ENCODE measurements around the gene MPC2. TPM values are rescaled to one million over a fixed set of nuclear protein-coding genes. Genes with fewer than 3 reads are reported as not detected.

The MPC2 gene
- total RNA-seq = 10 to 100 TPM; 61.1 to 61.6 TPM

DNA sequence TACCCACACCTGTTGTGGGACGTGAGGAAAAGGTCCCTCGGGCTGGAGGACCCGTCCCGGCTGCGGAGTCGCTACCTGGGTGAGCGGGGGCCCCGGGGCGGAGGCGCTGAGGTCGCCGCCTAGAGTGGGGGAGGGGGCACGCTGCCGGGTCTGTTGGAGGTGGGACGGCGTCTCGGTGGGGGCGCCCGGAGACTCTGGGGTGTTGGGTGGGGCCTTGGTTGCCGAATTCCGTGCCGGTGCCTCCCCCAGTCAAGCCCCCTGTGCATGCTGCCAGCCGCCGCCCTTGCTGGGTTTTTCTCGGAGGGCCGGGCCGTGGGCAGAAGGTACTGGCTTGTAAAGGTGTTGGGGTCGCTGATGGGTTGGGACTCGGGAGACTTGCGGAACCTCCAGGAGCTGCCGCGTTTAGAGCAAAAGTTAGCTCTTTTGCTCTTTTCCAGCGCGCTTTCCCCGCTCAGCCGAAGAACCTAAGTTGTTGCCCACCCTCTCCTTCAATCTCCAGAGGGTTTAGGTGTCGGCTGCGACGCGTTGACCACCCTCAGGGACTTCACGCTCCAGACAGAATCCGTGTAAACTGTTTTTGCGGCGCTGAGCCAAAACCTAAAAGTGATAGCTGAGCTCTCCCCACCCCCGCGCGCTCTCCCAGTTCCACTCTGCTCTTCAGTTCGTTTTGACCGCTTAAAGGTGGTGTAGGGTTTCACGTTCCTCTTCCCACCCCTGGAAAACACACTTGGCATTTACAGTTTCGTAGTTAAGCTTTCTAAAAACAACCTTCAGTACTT lies at the start of gene MPC2:
MPC2 (minus strand) TSS at position 143 of the 779 bp plus-strand sequence. CDS start 1,231 bp downstream, outside the sequence.
- peaks cover 31% of the 10 kb centered on the region for H3K4me1 Mint-ChIP-seq
- no peaks in the 10 kb centered on the region for H3K9me3 Mint-ChIP-seq
- H3K27me3 Mint-ChIP-seq = no peaks in the 10 kb centered on the region
- peaks cover 8% of the 10 kb centered on the region for H3K36me3 Mint-ChIP-seq
- peak within 1 kb of the TSS; percentile 100 for H3K27ac Mint-ChIP-seq
- DNase-seq = peak; percentile 77
- H3K4me3 Mint-ChIP-seq = peak within 1 kb of the TSS; percentile 96

DNA sequence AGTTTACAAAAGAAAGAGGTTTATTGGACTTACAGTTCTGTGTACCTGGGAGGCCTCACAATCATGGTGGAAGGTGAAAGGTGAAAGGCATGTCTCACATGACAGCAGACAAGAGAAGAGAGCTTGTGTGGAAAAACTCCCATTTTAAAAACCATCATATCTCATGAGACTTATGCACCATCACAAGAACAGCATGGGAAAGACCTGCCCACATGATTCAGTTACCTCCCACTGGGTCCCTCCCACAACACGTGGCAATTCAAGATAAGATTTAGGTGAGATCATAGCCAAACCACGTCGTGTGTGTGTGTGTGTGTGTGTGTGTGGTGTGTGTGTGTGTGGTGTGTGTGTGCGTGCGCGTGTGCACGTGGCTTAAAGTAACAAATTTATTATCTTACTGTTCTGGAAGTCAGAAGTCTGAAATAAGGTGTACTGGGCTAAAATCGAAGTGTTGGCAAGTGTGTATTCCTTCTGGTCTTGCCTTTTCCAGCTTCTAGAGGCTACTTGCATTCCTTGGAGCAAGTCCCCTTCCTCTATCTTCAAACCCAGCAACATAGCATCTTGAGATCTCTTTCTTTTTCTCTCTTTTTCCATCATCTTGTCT lies 48.1 kb upstream of the MPC2 start:
- no peaks in the 10 kb centered on the region for H3K9me3 Mint-ChIP-seq
- H3K4me1 Mint-ChIP-seq = peaks cover 3% of the 10 kb centered on the region
- H3K4me3 Mint-ChIP-seq = no peak overlapping the region
- peaks cover 19% of the 10 kb centered on the region for H3K36me3 Mint-ChIP-seq
- no peak for DNase-seq
- no peak overlapping the region for H3K27ac Mint-ChIP-seq
- H3K27me3 Mint-ChIP-seq = no peaks in the 10 kb centered on the region

DNA sequence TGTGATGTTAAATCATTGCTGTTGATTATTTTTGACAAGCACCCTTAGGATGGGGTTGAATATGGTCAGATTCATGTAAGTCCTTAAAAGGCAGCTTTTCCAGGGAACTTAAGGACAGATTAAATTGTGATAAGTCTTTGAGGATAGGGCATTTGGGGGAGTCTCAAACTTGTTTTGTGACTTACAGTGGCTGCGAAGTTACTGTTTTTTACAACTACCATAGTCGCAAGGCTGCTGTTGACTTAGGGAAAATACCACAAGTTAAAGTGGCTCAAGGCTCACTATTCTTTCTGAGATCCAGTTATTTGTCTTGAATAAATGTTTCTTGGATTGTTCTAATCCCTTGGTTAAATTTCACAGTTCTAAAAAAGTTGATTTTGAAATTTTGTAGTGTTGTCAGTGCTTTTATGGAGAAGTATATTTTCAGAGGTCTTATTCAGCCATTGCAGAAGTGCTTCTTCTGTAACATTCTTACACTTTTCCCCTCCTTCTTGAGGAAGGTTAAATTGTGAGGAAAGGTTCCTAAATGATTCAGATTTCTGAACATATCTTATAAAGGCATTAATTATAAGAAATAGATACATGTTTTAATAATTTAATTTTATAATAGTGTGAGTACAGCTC lies 47.0 kb upstream of the MPC2 start:
- Mint-ChIP-seq H3K36me3 (peaks cover 24% of the 10 kb centered on the region), H3K27ac (no peak overlapping the region), H3K9me3 (no peaks in the 10 kb centered on the region), H3K4me3 (no peak overlapping the region), H3K4me1 (peaks cover 3% of the 10 kb centered on the region), H3K27me3 (no peaks in the 10 kb centered on the region)
- DNase-seq = no peak

DNA sequence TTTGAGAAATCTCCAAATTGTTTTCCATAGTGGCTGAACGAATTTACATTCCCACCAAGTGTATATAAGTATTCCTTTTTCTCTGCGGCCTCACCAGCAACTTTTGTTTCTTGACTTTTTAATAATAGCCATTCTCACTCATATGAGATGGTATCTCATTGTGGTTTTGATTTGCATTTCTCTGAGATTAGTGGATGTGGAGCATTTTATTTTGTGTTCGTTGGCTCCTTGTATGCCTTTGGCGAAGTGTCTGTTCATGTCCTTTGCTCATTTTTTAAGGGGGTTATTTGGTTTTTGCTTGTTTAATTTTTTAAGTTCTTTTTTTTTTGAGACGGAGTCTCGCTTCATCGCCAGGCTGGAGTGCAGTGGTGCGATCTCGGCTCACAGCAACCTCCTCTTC lies 45.1 kb upstream of the MPC2 start:
- peaks cover 3% of the 10 kb centered on the region for H3K9me3 Mint-ChIP-seq
- no peak overlapping the region for H3K4me3 Mint-ChIP-seq
- DNase-seq = no peak
- H3K27ac Mint-ChIP-seq = no peak overlapping the region
- peaks cover 30% of the 10 kb centered on the region for H3K36me3 Mint-ChIP-seq
- H3K27me3 Mint-ChIP-seq = no peaks in the 10 kb centered on the region
- H3K4me1 Mint-ChIP-seq = peaks cover 4% of the 10 kb centered on the region

DNA sequence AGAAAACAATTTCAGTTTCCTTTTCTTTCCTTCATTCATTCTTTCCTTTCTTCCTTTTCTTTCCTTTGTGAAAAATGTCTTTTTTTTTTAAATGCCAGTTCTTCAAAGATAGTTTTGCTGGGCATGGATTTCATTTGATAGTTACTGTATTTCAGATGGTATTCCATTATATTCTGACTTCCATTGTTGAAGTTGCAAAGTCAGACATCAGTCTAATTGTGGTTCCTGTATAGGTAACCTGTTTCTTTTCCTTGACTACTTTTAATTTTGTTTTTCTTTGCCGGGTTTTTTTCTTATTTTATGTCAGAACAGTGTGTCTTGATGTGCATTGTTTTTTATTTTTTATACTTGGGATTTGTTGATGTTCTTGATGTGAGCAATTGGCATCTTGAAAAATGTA lies 40.4 kb upstream of the MPC2 start:
- Mint-ChIP-seq H3K27ac (no peak overlapping the region), H3K36me3 (peaks cover 40% of the 10 kb centered on the region), H3K9me3 (peaks cover 3% of the 10 kb centered on the region), H3K4me1 (peaks cover 1% of the 10 kb centered on the region), H3K27me3 (no peaks in the 10 kb centered on the region), H3K4me3 (no peak overlapping the region)
- DNase-seq = no peak

DNA sequence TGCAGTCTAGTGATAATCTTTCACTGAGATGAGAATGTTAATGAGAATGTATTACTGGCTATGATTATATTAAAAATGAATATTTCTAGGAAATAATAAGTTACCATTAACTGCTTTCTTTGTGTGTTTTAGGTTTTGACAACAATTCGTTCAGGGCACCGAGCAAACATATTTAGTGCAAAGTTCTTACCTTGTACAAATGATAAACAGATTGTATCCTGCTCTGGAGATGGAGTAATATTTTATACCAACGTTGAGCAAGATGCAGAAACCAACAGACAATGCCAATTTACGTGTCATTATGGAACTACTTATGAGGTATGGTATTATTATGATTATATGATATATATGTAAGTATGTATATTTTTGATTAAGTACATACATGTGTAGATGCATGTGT lies 37.8 kb upstream of the MPC2 start:
- Mint-ChIP-seq H3K36me3 (peaks cover 29% of the 10 kb centered on the region), H3K27ac (no peak overlapping the region), H3K27me3 (no peaks in the 10 kb centered on the region), H3K4me3 (no peak overlapping the region), H3K4me1 (peaks cover 1% of the 10 kb centered on the region), H3K9me3 (peaks cover 3% of the 10 kb centered on the region)
- DNase-seq = no peak

DNA sequence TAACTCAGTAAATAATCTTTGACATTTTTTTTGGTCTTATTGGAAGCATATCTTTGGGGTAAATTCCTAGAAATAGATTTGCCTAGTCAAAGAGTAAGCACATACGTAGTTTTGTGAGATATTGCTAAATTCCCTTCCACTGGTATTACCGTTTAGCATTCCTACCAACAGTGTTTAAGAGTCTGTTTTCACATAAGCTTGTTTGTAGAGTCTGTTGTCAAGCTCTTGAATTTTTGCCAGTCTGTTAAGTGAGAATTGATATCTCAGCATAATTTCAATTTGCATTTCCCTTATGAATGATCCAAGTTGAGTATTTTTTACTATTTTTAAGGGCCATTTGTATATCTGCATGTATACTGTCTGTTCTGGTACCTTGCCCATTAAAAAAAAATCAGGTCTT lies 37.0 kb upstream of the MPC2 start:
- Mint-ChIP-seq H3K4me1 (peaks cover 1% of the 10 kb centered on the region), H3K27ac (no peak overlapping the region), H3K9me3 (peaks cover 3% of the 10 kb centered on the region), H3K4me3 (no peak overlapping the region), H3K27me3 (no peaks in the 10 kb centered on the region), H3K36me3 (peaks cover 24% of the 10 kb centered on the region)
- no peak for DNase-seq

DNA sequence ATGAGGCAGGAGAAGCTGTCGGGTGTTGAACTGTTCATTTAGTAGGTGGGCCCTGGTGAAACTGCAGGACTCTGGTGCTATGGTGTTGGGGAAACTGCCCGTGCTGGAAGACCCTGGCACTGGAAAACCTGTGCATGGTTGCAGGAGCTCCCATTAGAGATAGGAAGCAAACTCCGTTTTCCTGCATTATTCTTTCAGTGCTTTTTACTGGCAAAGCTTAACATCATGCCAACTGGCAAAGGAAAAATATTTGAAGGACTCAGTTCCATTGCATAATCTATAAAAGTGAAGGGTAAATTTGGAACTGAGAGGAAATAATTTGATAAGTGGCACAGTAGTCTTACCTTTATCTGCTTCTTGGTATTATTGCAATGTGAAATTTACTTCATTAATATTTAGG lies 31.7 kb upstream of the MPC2 start:
- DNase-seq = no peak
- no peak overlapping the region for H3K27ac Mint-ChIP-seq
- no peaks in the 10 kb centered on the region for H3K27me3 Mint-ChIP-seq
- H3K4me3 Mint-ChIP-seq = no peak overlapping the region
- peaks cover 13% of the 10 kb centered on the region for H3K36me3 Mint-ChIP-seq
- peaks cover 3% of the 10 kb centered on the region for H3K4me1 Mint-ChIP-seq
- no peaks in the 10 kb centered on the region for H3K9me3 Mint-ChIP-seq

DNA sequence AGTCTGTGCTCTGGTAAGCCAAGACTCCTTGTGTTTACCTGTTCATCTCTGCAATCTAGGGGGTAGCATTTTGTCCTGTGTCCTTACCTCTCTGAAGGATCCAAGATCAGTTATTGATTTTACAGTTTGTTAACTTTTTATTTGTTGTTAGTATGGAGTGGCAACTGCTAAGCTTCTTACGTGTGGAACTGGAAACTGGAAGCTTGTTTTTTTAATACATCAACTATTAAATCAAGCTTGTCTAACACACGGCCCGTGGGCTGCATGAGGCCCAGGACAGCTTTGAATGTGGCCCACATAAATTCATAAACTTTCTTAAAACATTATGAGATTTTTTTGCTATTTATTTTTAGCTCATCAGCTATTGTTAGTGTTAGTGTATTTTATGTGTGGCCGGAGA lies 29.2 kb upstream of the MPC2 start:
- no peaks in the 10 kb centered on the region for H3K9me3 Mint-ChIP-seq
- H3K27me3 Mint-ChIP-seq = no peaks in the 10 kb centered on the region
- H3K4me3 Mint-ChIP-seq = no peak overlapping the region
- no peak for DNase-seq
- peaks cover 17% of the 10 kb centered on the region for H3K36me3 Mint-ChIP-seq
- no peak overlapping the region for H3K27ac Mint-ChIP-seq
- H3K4me1 Mint-ChIP-seq = peaks cover 7% of the 10 kb centered on the region

DNA sequence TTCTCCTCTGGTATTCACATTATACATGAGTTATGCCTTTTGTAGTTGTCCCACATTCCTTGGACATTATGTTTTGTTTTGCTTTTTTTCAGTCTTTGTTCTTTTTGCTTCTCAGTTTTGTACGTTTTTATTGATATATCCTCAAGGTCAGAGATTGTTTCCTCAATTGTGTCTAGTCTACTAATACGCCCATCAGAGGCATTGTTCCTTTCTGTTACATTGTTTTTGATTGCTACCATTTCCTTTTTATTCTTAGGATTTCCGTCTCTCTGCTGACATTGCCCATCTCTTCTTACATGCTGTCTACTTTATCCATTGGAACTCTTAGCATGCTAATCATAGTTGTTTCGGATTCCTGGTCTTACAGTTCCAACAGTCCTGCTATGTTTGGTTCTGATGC lies 27.8 kb upstream of the MPC2 start:
- Mint-ChIP-seq H3K9me3 (no peaks in the 10 kb centered on the region), H3K27ac (no peak overlapping the region), H3K27me3 (no peaks in the 10 kb centered on the region), H3K36me3 (peaks cover 22% of the 10 kb centered on the region), H3K4me1 (peaks cover 7% of the 10 kb centered on the region), H3K4me3 (no peak overlapping the region)
- no peak for DNase-seq

DNA sequence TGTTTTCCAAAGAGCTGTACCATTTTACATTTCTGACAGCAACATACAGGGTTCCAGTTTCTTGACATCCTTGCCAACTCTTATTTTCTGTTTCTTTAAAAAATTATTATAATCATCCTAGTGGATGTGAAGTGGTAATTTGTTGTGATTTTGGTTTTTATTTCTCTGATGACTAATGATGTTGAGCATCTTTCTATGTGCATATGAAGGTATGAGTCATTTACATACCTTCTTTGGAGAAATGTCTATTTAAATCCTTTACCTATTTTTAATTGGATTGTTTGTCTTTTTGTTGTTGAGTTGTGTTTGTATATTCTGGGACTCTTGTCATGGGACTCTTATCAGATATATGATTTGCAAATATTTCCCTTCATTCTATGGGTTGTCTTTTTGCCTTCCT lies 20.8 kb upstream of the MPC2 start:
- Mint-ChIP-seq H3K4me1 (peaks cover 16% of the 10 kb centered on the region), H3K4me3 (no peak overlapping the region), H3K9me3 (no peaks in the 10 kb centered on the region), H3K27me3 (no peaks in the 10 kb centered on the region), H3K27ac (no peak overlapping the region), H3K36me3 (peaks cover 46% of the 10 kb centered on the region)
- no peak for DNase-seq

DNA sequence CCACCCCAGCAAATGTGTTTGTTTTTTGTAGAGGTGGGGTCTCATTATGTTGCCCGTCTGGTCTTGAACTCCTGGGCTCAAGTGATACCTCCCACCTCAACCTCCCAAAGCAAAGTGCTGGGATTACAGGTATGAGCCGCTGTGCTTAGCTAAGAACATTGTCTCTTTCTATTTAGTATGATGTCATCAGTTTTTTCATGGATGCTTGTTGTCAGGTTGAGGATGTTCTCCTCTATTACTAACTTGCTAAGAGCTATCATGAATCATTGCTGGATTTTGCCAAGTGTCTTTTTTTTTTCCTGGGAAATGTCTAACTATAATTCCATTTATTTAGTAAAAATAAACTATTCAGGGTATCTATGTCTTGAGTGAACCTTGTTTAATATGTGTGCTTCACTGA lies 19.0 kb upstream of the MPC2 start:
- DNase-seq = no peak
- Mint-ChIP-seq H3K27ac (no peak overlapping the region), H3K4me3 (no peak overlapping the region), H3K27me3 (no peaks in the 10 kb centered on the region), H3K9me3 (no peaks in the 10 kb centered on the region), H3K4me1 (peaks cover 12% of the 10 kb centered on the region), H3K36me3 (peaks cover 46% of the 10 kb centered on the region)

DNA sequence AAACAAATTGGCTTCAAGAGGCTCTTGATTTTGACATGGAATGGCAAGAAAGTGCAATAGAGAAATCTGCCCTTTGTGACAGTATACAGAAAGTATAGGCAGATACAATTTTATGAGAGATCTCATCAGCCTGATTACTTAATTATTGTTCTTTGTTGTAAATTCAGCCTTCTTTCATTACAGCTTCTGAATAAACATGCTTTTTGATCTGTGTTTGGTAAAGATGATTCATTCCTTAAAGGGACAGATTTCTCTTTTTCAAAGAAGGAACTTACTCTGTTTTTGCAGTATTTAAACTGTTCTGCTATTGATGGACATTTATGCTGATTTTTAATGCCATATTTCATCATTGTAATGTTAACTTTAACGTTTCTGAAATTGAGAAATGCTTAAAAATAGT lies 13.7 kb upstream of the MPC2 start:
- H3K27me3 Mint-ChIP-seq = no peaks in the 10 kb centered on the region
- H3K4me1 Mint-ChIP-seq = peaks cover 26% of the 10 kb centered on the region
- H3K27ac Mint-ChIP-seq = no peak overlapping the region
- H3K9me3 Mint-ChIP-seq = no peaks in the 10 kb centered on the region
- no peak overlapping the region for H3K4me3 Mint-ChIP-seq
- DNase-seq = no peak
- H3K36me3 Mint-ChIP-seq = peaks cover 30% of the 10 kb centered on the region

DNA sequence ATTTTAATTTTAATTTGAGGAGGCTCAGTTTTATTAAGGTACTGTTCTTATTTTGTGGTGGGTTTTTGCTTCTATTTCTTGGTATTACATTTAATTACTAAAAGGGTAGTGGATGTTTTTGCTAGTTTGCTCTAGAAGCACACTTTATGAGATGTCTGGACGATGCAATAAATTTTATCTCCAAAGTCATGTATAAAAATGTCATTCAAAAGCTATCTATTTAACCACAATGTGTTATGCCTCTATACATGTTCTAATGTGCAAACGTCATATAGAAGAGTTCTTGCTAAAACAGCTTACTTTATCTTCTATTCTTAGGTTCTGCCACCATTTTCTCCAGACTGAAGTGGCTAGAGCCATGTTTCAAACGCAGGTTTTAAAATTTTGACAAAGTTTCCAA lies 12.9 kb upstream of the MPC2 start:
- Mint-ChIP-seq H3K36me3 (peaks cover 29% of the 10 kb centered on the region), H3K4me3 (no peak overlapping the region), H3K9me3 (no peaks in the 10 kb centered on the region), H3K27ac (no peak overlapping the region), H3K4me1 (peaks cover 26% of the 10 kb centered on the region), H3K27me3 (no peaks in the 10 kb centered on the region)
- DNase-seq = no peak

DNA sequence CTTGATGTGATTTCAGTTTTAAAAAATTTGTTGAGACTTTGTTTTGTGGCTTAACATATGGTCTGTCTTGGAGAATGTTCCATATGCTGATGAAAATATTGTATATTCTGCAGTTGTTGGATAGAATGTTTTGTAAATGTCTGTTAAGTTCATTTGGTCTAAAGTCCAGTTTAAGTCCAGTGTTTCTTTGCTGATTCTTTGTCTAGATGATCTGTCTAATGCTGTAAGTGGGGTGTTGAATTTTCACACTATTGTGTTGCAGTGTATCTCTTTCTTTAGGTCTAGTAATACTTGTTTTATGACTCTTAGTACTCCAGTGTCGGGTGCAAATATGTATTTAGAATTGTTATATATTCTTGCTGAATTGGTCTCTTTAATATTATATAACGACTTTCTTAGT lies 10.9 kb upstream of the MPC2 start:
- no peak overlapping the region for H3K27ac Mint-ChIP-seq
- no peak for DNase-seq
- peaks cover 26% of the 10 kb centered on the region for H3K4me1 Mint-ChIP-seq
- no peaks in the 10 kb centered on the region for H3K27me3 Mint-ChIP-seq
- no peaks in the 10 kb centered on the region for H3K9me3 Mint-ChIP-seq
- H3K36me3 Mint-ChIP-seq = peaks cover 25% of the 10 kb centered on the region
- no peak overlapping the region for H3K4me3 Mint-ChIP-seq

DNA sequence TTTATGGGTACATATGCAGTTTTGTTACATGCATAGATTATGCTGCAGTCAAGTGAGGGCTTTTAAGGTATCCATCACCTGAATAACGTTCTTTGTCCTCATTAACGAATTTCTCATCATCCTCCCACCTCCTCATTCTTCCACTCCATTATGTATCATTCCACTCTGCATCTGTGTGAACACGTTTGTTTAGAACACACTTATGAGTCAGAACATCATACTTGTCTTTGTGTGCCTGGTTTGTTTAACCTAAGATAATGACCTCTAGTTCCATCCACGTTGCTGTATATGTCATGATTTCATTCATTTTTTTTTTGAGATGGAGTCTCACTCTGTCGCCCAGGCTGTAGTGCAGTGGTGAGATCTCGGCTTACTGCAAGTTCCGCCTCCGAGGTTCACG lies 6.7 kb upstream of the MPC2 start:
- DNase-seq = no peak
- Mint-ChIP-seq H3K27ac (no peak overlapping the region), H3K4me1 (peaks cover 31% of the 10 kb centered on the region), H3K4me3 (no peak overlapping the region), H3K9me3 (no peaks in the 10 kb centered on the region), H3K27me3 (no peaks in the 10 kb centered on the region), H3K36me3 (peaks cover 23% of the 10 kb centered on the region)
